ENCODE measurements around the gene PMPCA.

PMPCA gene

GRCh38 chr9:136373300-136374182 lies 36.9 kb upstream of the PMPCA start, which contains the start of gene CARD9:
Gene CARD9 (minus strand): TSS chr9:136373669. CDS start chr9:136372078, 1,591 bp downstream.
- peak; percentile 63 for DNase-seq

GRCh38 chr9:136374183-136374575 lies 36.3 kb upstream of the PMPCA start:
- no peak for DNase-seq

DNA sequence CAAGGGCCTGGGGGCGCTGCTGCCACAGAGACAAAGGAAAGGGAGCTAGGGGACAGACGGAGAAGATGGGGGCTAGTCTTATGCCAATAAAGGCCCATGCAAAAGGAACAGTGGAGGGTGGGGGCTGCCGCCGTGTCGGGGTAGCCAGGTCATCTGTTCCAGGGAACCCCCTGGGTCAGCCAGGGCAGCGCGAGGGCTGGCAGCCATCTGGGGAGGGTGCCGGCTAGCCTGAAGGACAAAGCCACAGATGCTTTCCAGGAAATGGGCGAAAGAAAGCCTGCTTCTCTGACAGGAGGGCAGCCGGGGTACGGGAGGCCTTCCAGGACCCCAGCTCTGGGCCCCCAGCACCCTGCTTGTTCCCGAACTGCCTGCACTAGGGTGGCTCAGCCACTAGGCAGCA lies 35.4 kb upstream of the PMPCA start:
- DNase-seq, result no peak

- no peak for DNase-seq
These were observed 34.0 kb upstream of the PMPCA start for GRCh38 chr9:136376457-136376856.

- DNase-seq, result no peak
These were observed 32.9 kb upstream of the PMPCA start for GRCh38 chr9:136377341-136378169.

- peak; percentile 27 for DNase-seq
These were observed 32.1 kb upstream of the PMPCA start for GRCh38 chr9:136378170-136379002.

- no peak for DNase-seq
These were observed 31.5 kb upstream of the PMPCA start for GRCh38 chr9:136379003-136379287.

DNA sequence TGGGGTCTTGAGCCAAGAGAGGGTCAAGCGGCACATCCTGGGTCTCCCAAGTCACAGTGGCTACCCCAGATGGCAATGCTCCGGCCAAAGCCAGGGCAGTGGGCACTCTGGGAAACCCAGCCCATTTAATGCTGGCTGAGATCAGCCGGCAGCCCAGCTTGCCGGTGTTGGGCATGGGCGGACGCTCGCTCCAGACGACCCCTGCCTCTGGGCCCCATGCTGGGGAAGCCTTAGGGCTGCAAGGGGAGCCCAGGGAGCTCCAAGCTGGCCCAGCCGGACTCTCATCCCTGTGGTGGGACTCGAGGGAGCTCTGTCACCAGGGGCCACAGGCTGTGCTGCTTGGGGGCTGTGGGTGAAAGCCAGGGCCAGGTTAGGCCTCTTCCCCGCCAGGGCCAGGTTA lies 31.1 kb upstream of the PMPCA start:
- no peak for DNase-seq

DNA sequence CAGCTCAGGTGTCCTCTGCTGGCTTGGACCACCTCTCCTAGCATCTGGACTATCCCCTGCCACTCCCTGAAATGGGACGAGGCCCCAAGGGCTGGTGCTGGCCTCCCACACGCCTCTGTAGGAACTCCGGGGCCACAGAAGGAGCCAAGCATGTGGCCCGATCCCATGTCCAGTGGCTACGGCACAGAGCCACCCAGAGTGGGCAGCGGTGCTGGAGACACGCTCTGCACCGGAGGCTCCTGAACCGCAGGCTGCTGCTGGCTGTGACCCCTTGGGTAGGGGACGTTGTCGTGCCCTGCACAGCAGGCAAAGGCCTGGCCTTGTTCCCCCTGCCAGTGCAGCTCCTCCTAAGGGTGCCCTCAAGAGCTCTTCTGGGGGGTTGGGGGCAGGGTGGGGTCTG lies 30.6 kb upstream of the PMPCA start:
- DNase-seq, result no peak

DNA sequence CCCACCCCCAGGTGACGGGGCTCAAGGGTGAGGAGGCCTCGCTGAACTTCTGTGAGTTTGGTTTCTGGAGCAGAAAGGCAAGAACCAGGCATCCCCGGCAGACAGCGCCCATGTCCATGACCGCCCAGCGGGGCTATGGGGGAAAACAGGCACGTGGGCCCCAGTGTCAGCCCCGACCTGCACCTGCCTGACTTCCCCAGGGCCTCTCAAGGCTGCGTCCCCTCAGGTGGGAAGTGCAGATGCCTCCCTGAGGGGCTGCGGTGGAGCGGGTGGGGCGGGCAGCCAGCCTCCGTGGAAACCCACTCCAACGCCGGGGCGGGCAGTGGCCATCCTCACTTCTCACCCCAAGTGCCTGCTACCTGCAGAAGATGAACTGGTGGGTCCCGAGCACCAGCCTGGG lies 30.1 kb upstream of the PMPCA start:
- DNase-seq, result no peak

- DNase-seq, result no peak
These were observed 29.1 kb upstream of the PMPCA start for GRCh38 chr9:136381311-136381710.

GRCh38 chr9:136381966-136382513 lies 28.4 kb upstream of the PMPCA start:
- no peak for DNase-seq

DNA sequence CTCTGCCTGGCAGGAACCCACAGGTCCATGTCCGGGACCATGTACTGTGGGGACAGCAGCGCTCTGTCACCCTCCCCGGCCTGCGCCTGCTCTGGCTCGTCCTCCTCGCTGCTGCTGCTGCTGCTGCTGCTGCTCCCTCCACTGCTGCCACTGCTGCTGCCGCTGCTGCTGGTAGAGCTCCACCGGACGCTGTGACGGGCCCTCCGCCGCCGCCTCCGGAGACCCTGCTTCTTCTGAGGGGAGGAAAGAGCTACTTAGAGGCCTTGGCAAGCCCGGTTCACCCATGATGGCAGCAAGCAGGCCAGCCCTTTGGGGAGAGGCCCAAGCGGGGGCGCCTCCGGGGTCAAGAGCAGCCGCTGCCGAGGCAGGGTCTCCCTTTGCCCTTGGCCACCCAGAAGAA lies 27.0 kb upstream of the PMPCA start:
- no peak for DNase-seq

DNA sequence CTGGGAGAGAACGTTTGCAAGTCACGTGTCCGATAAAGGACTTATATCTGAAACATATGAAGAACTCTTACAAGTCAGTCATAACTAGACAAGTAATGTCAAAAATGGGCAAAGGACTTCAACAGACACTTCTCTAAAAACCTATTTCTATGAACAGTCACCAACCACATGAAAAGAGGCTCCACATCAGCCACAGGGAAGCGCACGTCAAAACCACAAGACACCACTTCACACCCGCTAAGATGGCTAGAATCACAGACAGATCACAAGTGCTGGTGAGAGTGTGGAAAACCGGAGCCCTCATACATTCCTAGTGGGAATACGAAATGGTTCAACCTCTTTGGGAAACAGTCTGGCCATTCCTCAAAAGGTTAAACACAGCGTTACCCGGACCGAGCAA lies 25.4 kb upstream of the PMPCA start:
- DNase-seq, result no peak

- peak; percentile 91 for DNase-seq
These were observed 24.4 kb upstream of the PMPCA start for GRCh38 chr9:136386018-136386417.

DNA sequence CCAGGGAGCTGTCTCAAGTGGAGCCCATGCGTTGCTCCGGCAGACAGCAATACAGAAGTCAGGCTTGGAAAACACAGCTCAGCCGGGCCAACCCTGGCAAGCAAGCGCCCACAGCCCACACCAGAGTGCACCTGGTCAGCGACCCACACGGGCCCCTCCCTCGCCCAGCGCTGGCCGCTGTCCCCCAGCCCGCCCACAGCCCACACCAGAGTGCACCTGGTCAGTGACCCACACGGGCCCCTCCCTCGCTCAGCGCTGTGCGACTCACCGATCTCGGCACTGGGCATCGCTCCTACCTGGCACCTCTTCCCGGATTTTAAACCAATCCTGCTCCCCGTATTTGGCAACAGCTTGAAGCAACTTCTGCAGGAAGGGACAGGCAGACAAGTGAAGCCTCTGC lies 23.2 kb upstream of the PMPCA start:
- DNase-seq, result no peak

DNA sequence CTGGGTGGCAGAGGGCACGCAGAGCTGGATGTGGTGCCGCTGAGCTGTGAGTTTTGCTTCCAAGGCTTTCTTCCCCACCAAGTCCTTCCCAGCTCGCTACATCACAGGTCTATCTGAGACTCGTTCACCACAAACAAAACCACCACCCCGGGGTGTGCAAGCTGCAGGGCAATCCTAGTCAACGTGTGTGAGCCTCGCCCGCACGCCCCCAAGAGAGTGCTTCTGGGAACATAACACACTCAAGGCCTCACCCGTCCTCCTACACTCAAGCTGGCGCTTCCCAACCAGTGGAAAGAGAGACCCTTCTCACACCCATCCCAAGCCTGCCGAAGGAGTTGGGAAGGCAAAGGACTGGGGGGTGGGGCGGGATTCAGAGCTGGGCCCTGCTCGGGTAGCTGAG lies 21.1 kb upstream of the PMPCA start:
- DNase-seq, result no peak

GRCh38 chr9:136391737-136392537 lies 18.5 kb upstream of the PMPCA start:
- DNase-seq, result no peak

DNA sequence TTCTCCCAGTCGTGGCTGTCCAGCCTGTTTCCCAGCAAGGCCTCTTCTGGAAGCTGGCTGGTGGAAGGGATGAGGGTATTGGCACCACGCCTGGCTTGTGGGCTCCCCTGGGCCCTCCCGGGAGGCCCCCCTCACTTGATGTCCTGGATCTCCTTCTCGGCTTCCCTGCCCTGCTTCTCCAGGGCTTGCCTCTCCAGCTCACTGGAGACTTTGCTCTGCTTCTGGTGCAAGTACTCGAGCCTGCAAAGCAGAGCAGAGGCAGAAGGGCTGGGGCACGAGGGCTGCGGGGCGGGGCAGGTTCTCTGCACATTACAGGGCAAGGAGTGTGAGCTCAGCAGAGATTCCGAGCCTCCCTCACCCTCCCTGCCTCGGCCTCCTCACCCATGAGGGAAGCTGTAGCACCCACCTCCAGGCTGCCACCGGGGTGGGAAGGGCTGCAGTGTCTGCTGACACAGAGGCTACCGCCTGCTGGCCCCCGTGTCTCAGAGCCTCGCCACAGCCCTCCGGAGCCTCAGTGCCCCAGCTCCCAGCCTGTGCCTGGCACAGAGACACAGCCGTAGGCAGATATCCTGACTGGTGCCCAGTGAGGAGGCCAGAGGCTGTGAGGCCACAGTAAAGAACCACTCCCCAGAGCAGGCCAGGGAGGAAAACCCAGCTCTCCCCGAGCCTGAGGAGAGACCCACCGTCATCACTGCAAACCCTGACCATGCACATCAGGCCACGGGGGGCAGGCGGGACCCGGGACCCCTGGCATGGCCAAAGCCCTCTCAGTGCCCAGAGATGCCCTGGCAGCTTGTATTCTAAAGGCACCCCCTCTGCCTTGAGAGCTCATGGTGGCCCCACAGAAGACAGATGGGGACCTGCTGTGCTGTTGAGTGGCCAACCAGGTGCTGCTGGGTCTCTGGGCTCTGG lies 17.7 kb upstream of the PMPCA start:
- no peak for DNase-seq

DNA sequence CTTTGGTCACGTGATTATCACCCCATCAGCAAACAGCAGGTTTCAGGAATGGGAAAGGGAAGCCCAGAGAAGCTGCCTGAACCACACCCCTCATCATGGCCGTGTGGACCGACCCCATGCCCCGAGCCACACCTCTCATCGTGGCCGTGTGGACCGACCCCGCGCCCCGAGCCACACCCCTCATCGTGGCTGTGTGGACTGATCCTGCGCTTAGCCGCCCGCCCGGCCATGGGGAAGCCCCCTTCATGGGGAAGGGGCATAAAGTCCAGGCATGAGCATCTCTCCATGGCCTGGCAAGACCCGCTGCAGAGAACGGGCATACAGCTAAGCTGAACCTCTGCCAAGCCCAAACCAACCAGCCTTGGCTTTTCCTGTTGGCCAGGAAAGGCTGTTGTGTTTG lies 16.9 kb upstream of the PMPCA start:
- DNase-seq, result no peak

Data from NCI-H1694 treated with DMSO at 0.1 percent for 48 hours (cell line).